Measurements from ENCODE around the gene CENPI. TPM values are rescaled to one million over a fixed set of nuclear protein-coding genes. Genes with fewer than 3 reads are reported as not detected.
A peak's percentile ranks its signal among the peaks of the same experiment; 100 is the strongest.
"Not testable (repeated sequence)": the region's sequence is repeated elsewhere in the genome, so short reads cannot be mapped to it uniquely, and the experiment has no call there.

Gene CENPI
- 2.3 TPM for total RNA-seq

GRCh38 chrX:101097546-101098453 is at the start of gene CENPI:
Gene CENPI, plus strand, starts transcription at chrX:101098204. Its CDS starts 2,867 bp downstream, at chrX:101101071.
- DNase-seq (ENCODE audit: low spot score): peak; percentile 95

- DNase-seq (ENCODE audit: low spot score): no peak
These were observed 46.9 kb upstream of the CENPI start for GRCh38 chrX:101051153-101051548.

GRCh38 chrX:101051549-101052302 is 46.3 kb upstream of the CENPI start, which contains the start of gene TRMT2B:
Gene TRMT2B, minus strand, starts transcription at chrX:101052111. Its CDS starts 9,822 bp downstream, at chrX:101042289.
- peak; percentile 88 for DNase-seq (ENCODE audit: low spot score)

- DNase-seq (ENCODE audit: low spot score): not testable (repeated sequence)
These were observed 41.5 kb upstream of the CENPI start for GRCh38 chrX:101056551-101056950.

- DNase-seq (ENCODE audit: low spot score): no peak
These were observed 40.8 kb upstream of the CENPI start for GRCh38 chrX:101057093-101057714.

- DNase-seq (ENCODE audit: low spot score): no peak
These were observed 35.8 kb upstream of the CENPI start for GRCh38 chrX:101062176-101062575.

GRCh38 chrX:101071582-101071981 is 26.4 kb upstream of the CENPI start:
- DNase-seq (ENCODE audit: low spot score): no peak

- no peak for DNase-seq (ENCODE audit: low spot score)
These were observed 19.0 kb upstream of the CENPI start, which contains the start of gene TMEM35A for GRCh38 chrX:101078716-101079598. Gene TMEM35A, plus strand, starts transcription at chrX:101078879. Its CDS starts 124 bp downstream, at chrX:101079003.

- DNase-seq (ENCODE audit: low spot score): no peak
These were observed 18.2 kb upstream of the CENPI start for GRCh38 chrX:101079736-101080270.

- no peak for DNase-seq (ENCODE audit: low spot score)
These were observed 17.5 kb upstream of the CENPI start for GRCh38 chrX:101080326-101081124.

GRCh38 chrX:101081231-101081630 is 16.8 kb upstream of the CENPI start:
- DNase-seq (ENCODE audit: low spot score): no peak

GRCh38 chrX:101091817-101092216 is 6.2 kb upstream of the CENPI start:
- DNase-seq (ENCODE audit: low spot score): no peak

- DNase-seq (ENCODE audit: low spot score): no peak
These were observed 10.3 kb downstream of the CENPI start for GRCh38 chrX:101108284-101108683.

GRCh38 chrX:101117701-101118100 is 19.7 kb downstream of the CENPI start:
- DNase-seq (ENCODE audit: low spot score): no peak

GRCh38 chrX:101136235-101136634 is 38.2 kb downstream of the CENPI start:
- no peak for DNase-seq (ENCODE audit: low spot score)

Other genes with a start within 250 kb of the CENPI start
- 0.78 TPM for gene NOX1, start 223.8 kb upstream of the CENPI start, total RNA-seq
- 0.96 TPM for gene XKRX, start 169.3 kb upstream of the CENPI start, total RNA-seq
- not detected for gene ARL13A, start 128.5 kb upstream of the CENPI start, total RNA-seq
- 26.7 TPM for gene TRMT2B, start 46.1 kb upstream of the CENPI start, total RNA-seq
- gene TMEM35A, start 19.3 kb upstream of the CENPI start, total RNA-seq: 11.5 TPM
- 2.1 TPM for gene DRP2, start 121.6 kb downstream of the CENPI start, total RNA-seq
- gene TAF7L, start 193.1 kb downstream of the CENPI start, total RNA-seq: 0.18 TPM

Measured in ureter (tissue), 1 donor.